Pulmonary artery endothelial cell (primary cell): ENCODE data around the gene STK36. TPM values are rescaled to one million over a fixed set of nuclear protein-coding genes. Genes with fewer than 3 reads are reported as not detected.

Source experiments
- DNase-seq: peaks from one replicate; pipeline ENCODE4 v3.0.0-alpha.2; 2011; ENCODE audit warnings: low read depth, low spot score
- total RNA-seq: library from RNA; depleted of rRNA; stranded (reverse); fragments of >200 nt; gene quantifications from 2 replicates; pipeline ENCODE4 v1.2.3, GENCODE V29; 2014

The STK36 gene
- total RNA-seq, 1 donor from 2014 or later = 11.5 TPM

- DNase-seq = no peak
Observed at GRCh38 chr2:218746960-218747359, 75.1 kb downstream of the STK36 start.

GRCh38 chr2:218748741-218749441 lies 77.0 kb downstream of the STK36 start:
- no peak for DNase-seq

Other genes starting within 250 kb of the STK36 start
- 7.9 and 11.8 TPM in 2 replicates for gene USP37, start 103.7 kb upstream of the STK36 start, total RNA-seq
- gene CNOT9, start 103.2 kb upstream of the STK36 start, total RNA-seq = 49.5 and 64.3 TPM in 2 replicates
- gene PLCD4, start 64.2 kb upstream of the STK36 start, total RNA-seq = 1.6 and 3.0 TPM in 2 replicates
- gene ZNF142, start 12.5 kb upstream of the STK36 start, total RNA-seq = 7.5 and 11.7 TPM in 2 replicates
- gene BCS1L, start 12.4 kb upstream of the STK36 start, total RNA-seq = 33.9 and 57.8 TPM in 2 replicates
- 31.6 and 43.2 TPM in 2 replicates for gene RNF25, start 84 bp upstream of the STK36 start, total RNA-seq
- gene TTLL4, start 38.7 kb downstream of the STK36 start, total RNA-seq = 6.4 and 10.0 TPM in 2 replicates
- 10.5 and 10.9 TPM in 2 replicates for gene CYP27A1, start 110.1 kb downstream of the STK36 start, total RNA-seq
- not detected in 2 replicates for gene PRKAG3, start 159.7 kb downstream of the STK36 start, total RNA-seq
- gene WNT6, start 187.7 kb downstream of the STK36 start, total RNA-seq = not detected in 2 replicates
- not detected in 2 replicates for gene WNT10A, start 208.8 kb downstream of the STK36 start, total RNA-seq